ENCODE measurements around the gene ZNF76. TPM values are rescaled to one million over a fixed set of nuclear protein-coding genes. Genes with fewer than 3 reads are reported as not detected.

ZNF76 gene
- total and polyA plus RNA-seq, 2 donors (not counting 3 experiments of a cell fraction or from before 2014, with no cell fraction given), result 27.9 to 34.6 TPM

DNA sequence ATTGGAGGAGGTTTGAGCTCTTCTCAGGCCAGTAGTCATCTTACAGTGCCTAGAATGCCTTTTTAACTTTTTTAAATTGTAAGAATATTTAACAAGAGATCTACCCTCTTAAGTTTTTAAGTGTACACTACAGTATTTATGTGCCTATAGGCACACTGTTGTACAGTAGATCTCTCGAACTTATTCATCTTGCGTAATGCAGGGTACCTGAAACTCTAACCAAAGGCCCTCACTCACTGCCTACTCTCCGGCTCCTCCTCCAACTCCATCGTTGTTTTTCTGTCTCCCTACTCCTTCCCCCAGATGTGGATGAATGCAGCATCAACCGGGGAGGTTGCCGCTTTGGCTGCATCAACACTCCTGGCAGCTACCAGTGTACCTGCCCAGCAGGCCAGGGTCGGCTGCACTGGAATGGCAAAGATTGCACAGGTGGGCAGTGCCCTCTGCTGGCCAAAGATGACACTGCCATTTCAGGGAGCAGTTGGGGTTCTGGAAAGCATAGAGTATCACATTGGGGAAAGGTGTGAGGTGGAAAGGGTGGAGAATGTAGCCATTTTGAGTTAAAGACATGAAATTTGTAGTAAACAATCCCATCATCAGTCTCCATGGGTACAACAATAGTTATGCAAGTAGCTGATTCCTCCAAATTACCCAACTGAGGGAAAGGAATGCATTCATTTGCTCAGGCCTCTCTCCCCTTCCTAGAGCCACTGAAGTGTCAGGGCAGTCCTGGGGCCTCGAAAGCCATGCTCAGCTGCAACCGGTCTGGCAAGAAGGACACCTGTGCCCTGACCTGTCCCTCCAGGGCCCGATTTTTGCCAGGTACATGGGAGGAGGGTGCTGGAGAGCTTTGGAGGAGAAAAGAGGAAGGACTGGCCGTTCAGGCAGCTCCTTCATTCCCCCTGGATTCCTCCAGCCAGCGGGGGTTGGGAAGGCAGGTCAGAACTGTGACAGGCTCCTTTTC lies 18.4 kb upstream of the ZNF76 start:
- Histone ChIP-seq H3K9me3 (replicated peaks; ENCODE audit: control insufficient read depth, insufficient read depth, low read length) (no peaks in the 10 kb centered on the region), H3K4me2 (ENCODE audit: insufficient read depth, low read length) (no peak overlapping the region), H3K4me1 (ENCODE audit: control insufficient read depth, extremely low read depth, insufficient read depth, low read length) (peaks cover 20% of the 10 kb centered on the region), H3K27ac (ENCODE audit: insufficient read depth, low read depth, low read length) (no peak overlapping the region), H3K9ac (replicated peaks; ENCODE audit: extremely low read depth, insufficient read depth, low read length) (no peak overlapping the region), H3K36me3 (ENCODE audit: control insufficient read depth in 2 of 2, extremely low read depth in 1 of 2, insufficient read depth in 2 of 2, low read length in 2 of 2) (peaks cover 0 to 5% of the 10 kb centered on the region in 2 experiments), H3K79me2 (ENCODE audit: control insufficient read depth, insufficient read depth, low read length) (no peaks in the 10 kb centered on the region), H4K20me1 (replicated peaks; ENCODE audit: control insufficient read depth, extremely low read depth, insufficient read depth, low read length) (no peaks in the 10 kb centered on the region), H3K4me3 (replicated peaks in 1 of 3; ENCODE audit: insufficient read depth in 1 of 3, low read depth in 1 of 3, low read length in 3 of 3) (no peak overlapping the region), H3K9me1 (replicated peaks; ENCODE audit: control insufficient read depth, extremely low read depth, insufficient read depth, low read length) (no peaks in the 10 kb centered on the region), H3K27me3 (ENCODE audit: control insufficient read depth in 2 of 2, insufficient read depth in 2 of 2, low read length in 2 of 2) (no peaks in the 10 kb centered on the region), H2AFZ (ENCODE audit: low read depth, low read length) (no peak overlapping the region)
- BruUV-seq (replicated peaks), result no TSS peak
- TF ChIP-seq GATA2 (IDR thresholded peaks at IDR 0.05; ENCODE audit: insufficient read depth, insufficient read length, low read depth, low read length) (no peak), POLR2AphosphoS5 (IDR thresholded peaks at IDR 0.05; ENCODE audit: insufficient read depth, low read depth, low read length) (no peak), POLR2A (IDR thresholded peaks at IDR 0.05; ENCODE audit: low read depth, low read length) (no peak)
- TF ChIP-seq, protein P1, sequence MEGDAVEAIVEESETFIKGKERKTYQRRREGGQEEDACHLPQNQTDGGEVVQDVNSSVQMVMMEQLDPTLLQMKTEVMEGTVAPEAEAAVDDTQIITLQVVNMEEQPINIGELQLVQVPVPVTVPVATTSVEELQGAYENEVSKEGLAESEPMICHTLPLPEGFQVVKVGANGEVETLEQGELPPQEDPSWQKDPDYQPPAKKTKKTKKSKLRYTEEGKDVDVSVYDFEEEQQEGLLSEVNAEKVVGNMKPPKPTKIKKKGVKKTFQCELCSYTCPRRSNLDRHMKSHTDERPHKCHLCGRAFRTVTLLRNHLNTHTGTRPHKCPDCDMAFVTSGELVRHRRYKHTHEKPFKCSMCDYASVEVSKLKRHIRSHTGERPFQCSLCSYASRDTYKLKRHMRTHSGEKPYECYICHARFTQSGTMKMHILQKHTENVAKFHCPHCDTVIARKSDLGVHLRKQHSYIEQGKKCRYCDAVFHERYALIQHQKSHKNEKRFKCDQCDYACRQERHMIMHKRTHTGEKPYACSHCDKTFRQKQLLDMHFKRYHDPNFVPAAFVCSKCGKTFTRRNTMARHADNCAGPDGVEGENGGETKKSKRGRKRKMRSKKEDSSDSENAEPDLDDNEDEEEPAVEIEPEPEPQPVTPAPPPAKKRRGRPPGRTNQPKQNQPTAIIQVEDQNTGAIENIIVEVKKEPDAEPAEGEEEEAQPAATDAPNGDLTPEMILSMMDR (IDR thresholded peaks at IDR 0.05; ENCODE audit: extremely low read depth in 1 of 2, insufficient read depth in 1 of 2, low read depth in 1 of 2, low read length in 2 of 2), result peak; percentile 86 to 94
- dilution Hi-C loops (cut with MboI; ENCODE audit: extremely low pct_ligation_motif_present, low sequenced_read_pairs) (no loop called here), intact Hi-C loops (cut with micrococcal nuclease) (loop anchor here (1.0 to 2.0 kb wide), 3 partner anchors 36 to 254 kb away; no protein-coding TSS in a partner anchor)
- FAIRE-seq, result peak; percentile 87
- ChIA-PET POLR2A (no interaction called here), CTCF (interaction anchor here (0.6 to 7.8 kb wide), 49 partner anchors 8 to 1524 kb away, joined by 3 to 181 read pairs (median 5); partner anchors contain the start of genes ANKS1A, SCUBE3, TCP11 and ZNF76)
- peak; percentile 65 for DNase-seq (ENCODE audit: low read depth, low spot score)
